ENCODE results near the gene MLXIP. TPM values are rescaled to one million over a fixed set of nuclear protein-coding genes. Genes with fewer than 3 reads are reported as not detected.

MLXIP gene
- total RNA-seq, 2 donors from 2014 or later: 13.1 to 57.7 TPM

DNA sequence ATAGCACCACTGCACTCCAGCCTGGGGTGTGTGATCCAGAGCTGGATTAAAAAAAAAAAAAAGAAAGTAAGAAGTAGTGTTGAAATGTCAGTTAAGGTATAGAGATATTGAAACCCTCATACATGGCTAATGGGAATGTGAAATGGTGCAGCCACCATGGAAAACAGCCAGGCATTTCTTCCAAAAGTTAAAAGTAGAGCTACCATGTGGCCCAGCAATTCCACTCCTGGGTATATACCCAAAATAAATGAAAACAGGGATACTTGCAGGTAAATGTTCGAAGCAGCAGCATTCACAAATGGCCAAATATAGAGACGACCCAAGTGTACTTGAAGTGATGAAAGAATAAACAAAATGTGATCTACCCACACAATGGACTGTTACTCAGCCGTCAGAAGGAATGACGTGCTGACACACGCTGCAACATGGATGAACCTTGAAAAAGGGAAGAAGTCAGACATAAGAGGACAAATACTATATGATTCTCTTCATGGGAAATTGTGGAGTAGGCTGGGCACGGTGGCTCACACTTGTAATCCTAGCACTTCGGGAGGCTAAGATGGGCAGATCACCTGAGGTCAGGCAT, 80.2 kb downstream of the MLXIP start:
- H3K36me3 ChIP-seq: no peaks in the 10 kb centered on the region
- intact Hi-C loops (cut with DNase I): no loop called here
- WGBS: 77% methylated on average over 7 of the region's 7 CpGs
- H3K27ac ChIP-seq: no peak overlapping the region
- H3K4me1 ChIP-seq (replicated peaks): no peaks in the 10 kb centered on the region
- TF ChIP-seq, protein P1, sequence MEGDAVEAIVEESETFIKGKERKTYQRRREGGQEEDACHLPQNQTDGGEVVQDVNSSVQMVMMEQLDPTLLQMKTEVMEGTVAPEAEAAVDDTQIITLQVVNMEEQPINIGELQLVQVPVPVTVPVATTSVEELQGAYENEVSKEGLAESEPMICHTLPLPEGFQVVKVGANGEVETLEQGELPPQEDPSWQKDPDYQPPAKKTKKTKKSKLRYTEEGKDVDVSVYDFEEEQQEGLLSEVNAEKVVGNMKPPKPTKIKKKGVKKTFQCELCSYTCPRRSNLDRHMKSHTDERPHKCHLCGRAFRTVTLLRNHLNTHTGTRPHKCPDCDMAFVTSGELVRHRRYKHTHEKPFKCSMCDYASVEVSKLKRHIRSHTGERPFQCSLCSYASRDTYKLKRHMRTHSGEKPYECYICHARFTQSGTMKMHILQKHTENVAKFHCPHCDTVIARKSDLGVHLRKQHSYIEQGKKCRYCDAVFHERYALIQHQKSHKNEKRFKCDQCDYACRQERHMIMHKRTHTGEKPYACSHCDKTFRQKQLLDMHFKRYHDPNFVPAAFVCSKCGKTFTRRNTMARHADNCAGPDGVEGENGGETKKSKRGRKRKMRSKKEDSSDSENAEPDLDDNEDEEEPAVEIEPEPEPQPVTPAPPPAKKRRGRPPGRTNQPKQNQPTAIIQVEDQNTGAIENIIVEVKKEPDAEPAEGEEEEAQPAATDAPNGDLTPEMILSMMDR (IDR thresholded peaks at IDR 0.05): no peak
- no peak for TF ChIP-seq POLR2AphosphoS5 (IDR thresholded peaks at IDR 0.05)
- no peak for TF ChIP-seq POLR2A (IDR thresholded peaks at IDR 0.05)
- no peak for DNase-seq (ENCODE audit: low spot score)
- no peaks in the 10 kb centered on the region for H3K9me3 ChIP-seq
- no peaks in the 10 kb centered on the region for H3K27me3 ChIP-seq (replicated peaks; ENCODE audit: insufficient read depth)
- H3K4me3 ChIP-seq: no peak overlapping the region

DNA sequence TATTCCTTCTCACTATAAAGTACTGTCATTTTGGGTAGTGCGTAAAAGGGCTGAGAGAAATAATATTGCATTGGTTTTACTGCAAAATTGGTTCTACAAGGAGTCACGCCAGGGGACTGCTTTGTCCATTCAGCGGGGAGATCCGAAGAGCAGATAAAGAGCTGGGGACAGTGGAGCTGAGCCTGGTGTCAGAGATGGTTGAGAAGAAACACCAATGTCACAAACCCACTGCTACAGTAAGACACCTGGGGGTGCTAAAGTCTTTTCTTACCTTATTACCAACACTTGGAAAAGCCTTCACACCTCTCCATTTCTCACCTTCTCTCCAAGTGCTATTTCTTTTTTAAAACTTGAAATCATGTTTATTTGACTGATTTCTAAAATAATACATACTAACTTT, 81.3 kb downstream of the MLXIP start:
- Histone ChIP-seq H3K4me1 (replicated peaks) (no peaks in the 10 kb centered on the region), H3K4me3 (no peak overlapping the region), H3K27ac (no peak overlapping the region), H3K27me3 (replicated peaks; ENCODE audit: insufficient read depth) (no peaks in the 10 kb centered on the region), H3K36me3 (no peaks in the 10 kb centered on the region), H3K9me3 (no peaks in the 10 kb centered on the region)
- WGBS: 49% methylated on average over 4 of the region's 4 CpGs
- intact Hi-C loops (cut with DNase I): no loop called here
- DNase-seq (ENCODE audit: low spot score): no peak
- TF ChIP-seq POLR2AphosphoS5 (IDR thresholded peaks at IDR 0.05) (no peak), POLR2A (IDR thresholded peaks at IDR 0.05) (no peak)
- TF ChIP-seq, protein P1 (IDR thresholded peaks at IDR 0.05): no peak

DNA sequence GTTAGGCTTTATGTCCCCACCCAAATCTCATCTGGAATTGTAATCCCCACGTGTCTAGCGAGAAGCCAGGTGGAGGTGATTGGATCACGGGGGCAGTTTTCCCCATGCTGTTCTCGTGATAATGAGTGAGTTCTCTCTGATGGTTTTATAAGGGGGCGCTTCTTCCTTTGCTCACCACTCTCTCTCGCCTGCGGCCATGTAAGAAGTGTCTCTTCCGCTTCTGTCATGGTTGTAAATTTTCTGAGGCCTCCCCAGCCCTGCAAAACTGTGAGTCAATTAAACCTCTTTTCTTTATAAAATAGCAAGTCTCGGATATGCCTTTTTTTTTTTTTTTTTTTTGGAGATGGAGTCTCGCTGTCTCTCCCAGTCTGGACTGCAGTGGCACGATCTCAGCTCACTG, 82.2 kb downstream of the MLXIP start:
- H3K36me3 ChIP-seq: no peaks in the 10 kb centered on the region
- no peaks in the 10 kb centered on the region for H3K4me1 ChIP-seq (replicated peaks)
- no peaks in the 10 kb centered on the region for H3K27me3 ChIP-seq (replicated peaks; ENCODE audit: insufficient read depth)
- TF ChIP-seq POLR2A (IDR thresholded peaks at IDR 0.05): no peak
- H3K9me3 ChIP-seq: no peaks in the 10 kb centered on the region
- H3K4me3 ChIP-seq: no peak overlapping the region
- H3K27ac ChIP-seq: no peak overlapping the region
- no peak for DNase-seq (ENCODE audit: low spot score)
- intact Hi-C loops (cut with DNase I): no loop called here
- WGBS: 76% methylated on average over 11 of the region's 11 CpGs

DNA sequence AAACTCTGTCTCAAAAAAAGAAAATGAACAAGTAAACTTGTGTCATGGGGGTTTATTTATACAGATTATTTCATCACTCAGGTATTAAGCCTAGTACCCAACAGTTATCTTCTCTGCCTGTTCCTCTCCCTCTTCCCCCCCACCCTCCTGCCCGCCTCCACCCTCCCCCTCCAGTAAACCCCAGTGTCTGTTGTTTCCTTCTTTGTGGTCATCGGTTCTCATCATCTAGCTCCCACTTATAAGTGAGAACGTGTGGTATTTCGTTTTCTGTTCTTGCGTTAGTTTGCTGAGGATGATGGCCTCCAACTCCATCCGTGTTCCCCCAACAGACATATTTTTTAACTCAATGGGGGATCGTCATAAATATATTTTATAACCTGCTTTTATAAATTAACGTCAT, 83.1 kb downstream of the MLXIP start:
- 62% methylated on average over 8 of the region's 8 CpGs for WGBS

DNA sequence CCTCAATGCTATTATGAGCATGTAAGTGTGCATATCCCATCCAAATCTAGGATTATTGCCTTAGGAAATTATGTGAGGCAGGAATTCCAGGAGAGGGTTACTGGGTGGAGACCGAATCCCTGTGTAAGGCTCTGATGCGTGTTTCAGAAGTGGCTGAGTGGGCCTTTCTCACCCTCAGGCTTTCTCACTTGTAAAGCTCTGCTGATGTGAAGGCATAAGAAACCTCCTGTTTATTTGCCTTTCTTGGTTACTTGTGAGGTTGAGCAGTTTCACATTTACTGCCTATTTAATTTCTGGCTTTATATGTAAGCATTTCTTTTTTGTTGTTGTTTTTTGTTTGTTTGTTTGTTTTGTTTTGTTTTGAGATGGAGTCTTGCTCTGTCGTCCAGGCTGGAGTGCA, 84.4 kb downstream of the MLXIP start:
- no peak for DNase-seq (ENCODE audit: low spot score)
- WGBS: 88% methylated on average over 3 of the region's 3 CpGs
- no peaks in the 10 kb centered on the region for H3K27me3 ChIP-seq (replicated peaks; ENCODE audit: insufficient read depth)
- no peaks in the 10 kb centered on the region for H3K9me3 ChIP-seq
- no peak overlapping the region for H3K4me3 ChIP-seq
- no peaks in the 10 kb centered on the region for H3K4me1 ChIP-seq (replicated peaks)
- TF ChIP-seq, protein P1 (IDR thresholded peaks at IDR 0.05): no peak
- H3K27ac ChIP-seq: no peak overlapping the region
- H3K36me3 ChIP-seq: no peaks in the 10 kb centered on the region
- intact Hi-C loops (cut with DNase I): no loop called here

More for the DNA sequence above, 83.1 kb downstream of the MLXIP start:
- no peak overlapping the region for H3K27ac ChIP-seq
- H3K27me3 ChIP-seq (replicated peaks; ENCODE audit: insufficient read depth): no peaks in the 10 kb centered on the region
- no peak overlapping the region for H3K4me3 ChIP-seq
- no peaks in the 10 kb centered on the region for H3K4me1 ChIP-seq (replicated peaks)
- TF ChIP-seq, protein P1 (IDR thresholded peaks at IDR 0.05): no peak
- TF ChIP-seq POLR2A (IDR thresholded peaks at IDR 0.05): no peak
- intact Hi-C loops (cut with DNase I): no loop called here
- H3K36me3 ChIP-seq: no peaks in the 10 kb centered on the region
- no peak for DNase-seq (ENCODE audit: low spot score)
- H3K9me3 ChIP-seq: no peaks in the 10 kb centered on the region

All from prostate gland (tissue), 2 donors.